A549 (cell line): ENCODE data around the gene NFASC. TPM values are rescaled to one million over a fixed set of nuclear protein-coding genes. Genes with fewer than 3 reads are reported as not detected.

ENCODE experiments used
- ATAC-seq, 2 experiments: fragments of 200-7000 bp in 1 of 2; fragments of >200 bp in 1 of 2; cut with Nextera tagmentation in 1 of 2; cut with Tn5 transposase in 1 of 2; 3 replicates each; pipeline versions ENCODE4 v1.8.0 to v1.9.1; 2018 to 2020; ENCODE audit warnings: mild to moderate bottlenecking in 1 of 2, moderate library complexity in 1 of 2
- CTCF ChIA-PET: fragments of 300-600 bp; sonication (Branson Sonifier 250); formaldehyde crosslinking; extraction: SDS; loops from one replicate; lab custom pipeline; 2021; ENCODE audit warnings: antibody characterized with exemption, inconsistent platforms; lab: Yijun Ruan, JAX
- POLR2A ChIA-PET: fragments of 350-600 bp; formaldehyde crosslinking; extraction: SDS; loops from one replicate; lab custom pipeline; 2021; ENCODE audit warnings: antibody characterized with exemption, inconsistent platforms; lab: Yijun Ruan, JAX
- DNase-seq, 2 experiments: peaks; one replicate each; pipeline versions ENCODE4 v3.0.0 to v3.0.0-alpha.2; 2011 to 2016; ENCODE audit warnings: low read depth in 1 of 2, low spot score in 1 of 2
- FAIRE-seq: peaks from 2 replicates; lab custom pipeline; 2011; peaks lifted over from hg19 to GRCh38; lab: Jason Lieb, UNC
- H3K27ac ChIP-seq, 2 experiments: fragments of >200 bp; sonication (Bioruptor Twin); formaldehyde crosslinking; 3 replicates each; pipeline ENCODE4 v1.5.1; 2016 to 2017
- H3K4me1 ChIP-seq: fragments of >200 bp; sonication (Bioruptor Twin); formaldehyde crosslinking; 3 replicates; pipeline ENCODE4 v1.6.1; 2016
- H3K4me2 ChIP-seq: fragments of >200 bp; sonication (Bioruptor Twin); formaldehyde crosslinking; 3 replicates; pipeline ENCODE4 v1.6.1; 2016
- H3K4me3 ChIP-seq: fragments of >200 bp; sonication (Bioruptor Twin); formaldehyde crosslinking; 3 replicates; pipeline ENCODE4 v1.5.1; 2016
- H3K9me3 ChIP-seq: fragments of >200 bp; sonication (Bioruptor Twin); formaldehyde crosslinking; 3 replicates; pipeline ENCODE4 v1.6.1; 2016
- BHLHE40 ChIP-seq: IDR thresholded peaks from 2 replicates; pipeline ENCODE4 v1.6.1; 2012; ENCODE audit warnings: low read depth, low read length, inconsistent platforms
- CTCF ChIP-seq: fragments of >200 bp; sonication (Bioruptor Twin); formaldehyde crosslinking; IDR thresholded peaks from 3 replicates; pipeline ENCODE4 v1.5.1; 2016
- EHF ChIP-seq: fragments of 250-450 bp; sonication (Bioruptor Pico); IDR thresholded peaks from 2 replicates; pipeline ENCODE4 v1.5.0; 2020; ENCODE audit warnings: mild to moderate bottlenecking
- ELK1 ChIP-seq: fragments of 150-350 bp; IDR thresholded peaks from 2 replicates; pipeline ENCODE4 v1.6.1; 2014; ENCODE audit warnings: low read depth, mild to moderate bottlenecking, low read length
- EP300 ChIP-seq, 2 experiments: fragments of >200 bp; sonication (Bioruptor Twin); formaldehyde crosslinking; IDR thresholded peaks; 2 replicates in 1 of 2; 3 replicates in 1 of 2; pipeline ENCODE4 v1.6.1; 2016 to 2017
- FOXS1 ChIP-seq: fragments of 250-450 bp; sonication (Bioruptor Pico); IDR thresholded peaks from 2 replicates; pipeline ENCODE4 v1.5.0; 2020; ENCODE audit warnings: mild to moderate bottlenecking, moderate library complexity
- HDAC2 ChIP-seq: fragments of 200-600 bp; sonication (generic); IDR thresholded peaks from 2 replicates; pipeline ENCODE4 v1.6.1; 2016
- HES2 ChIP-seq: fragments of >200 bp; sonication (Bioruptor Twin); formaldehyde crosslinking; IDR thresholded peaks from 2 replicates; pipeline ENCODE4 v1.6.1; 2016
- HOXA7 ChIP-seq: fragments of 250-450 bp; sonication (Bioruptor Pico); IDR thresholded peaks from 2 replicates; pipeline ENCODE4 v1.5.0; 2020; ENCODE audit warnings: mild to moderate bottlenecking, moderate library complexity
- HOXB13 ChIP-seq: fragments of 250-450 bp; sonication (Bioruptor Pico); IDR thresholded peaks from 2 replicates; pipeline ENCODE4 v1.5.0; 2020; ENCODE audit warnings: low read depth, mild to moderate bottlenecking, moderate library complexity
- JUN ChIP-seq, 2 experiments: fragments of >200 bp; sonication (Bioruptor Twin); formaldehyde crosslinking; IDR thresholded peaks; 2 replicates in 1 of 2; 3 replicates in 1 of 2; pipeline ENCODE4 v1.6.1; 2016 to 2017
- JUNB ChIP-seq: fragments of >200 bp; sonication (Bioruptor Twin); formaldehyde crosslinking; IDR thresholded peaks from 2 replicates; pipeline ENCODE4 v1.6.1; 2016
- KDM1A ChIP-seq: fragments of 200-600 bp; sonication (generic); IDR thresholded peaks from 2 replicates; pipeline ENCODE4 v1.6.1; 2016; ENCODE audit warnings: low read depth, mild to moderate bottlenecking
- MAFK ChIP-seq: fragments of 450-650 bp; IDR thresholded peaks from 2 replicates; pipeline ENCODE4 v1.6.1; 2014; ENCODE audit not compliant: partially characterized antibody
- MAX ChIP-seq: IDR thresholded peaks from 2 replicates; pipeline ENCODE4 v1.6.1; 2012
- MAZ ChIP-seq: fragments of 150-350 bp; IDR thresholded peaks from 2 replicates; pipeline ENCODE4 v1.6.1; 2014; ENCODE audit warnings: antibody characterized with exemption, low read depth, low read length, borderline replicate concordance
- PBX3 ChIP-seq: IDR thresholded peaks from 2 replicates; pipeline ENCODE4 v1.6.1; 2012
- POLR2A ChIP-seq: IDR thresholded peaks from 2 replicates; pipeline ENCODE4 v1.6.1; 2012; ENCODE audit warnings: mild to moderate bottlenecking, low read length
- POLR2AphosphoS2 ChIP-seq: conservative IDR thresholded peaks from 2 replicates; pipeline ENCODE4 v1.6.1; 2012; ENCODE audit warnings: low read length, improper control_type of control experiment, inconsistent platforms
- RFX5 ChIP-seq: fragments of 450-650 bp; IDR thresholded peaks from 2 replicates; pipeline ENCODE4 v1.7.1; 2014; ENCODE audit warnings: antibody characterized with exemption, mild to moderate bottlenecking, moderate library complexity
- SMC3 ChIP-seq: fragments of >200 bp; sonication (Bioruptor Twin); formaldehyde crosslinking; IDR thresholded peaks from 3 replicates; pipeline ENCODE4 v1.6.1; 2018; ENCODE audit warnings: inconsistent platforms
- SREBF2 ChIP-seq: fragments of 450-650 bp; IDR thresholded peaks from 2 replicates; pipeline ENCODE4 v1.6.1; 2014; ENCODE audit warnings: mild to moderate bottlenecking, moderate library complexity
- TP53 ChIP-seq: fragments of 250-450 bp; sonication (Bioruptor Pico); IDR thresholded peaks from 2 replicates; pipeline ENCODE4 v1.5.0; 2021; ENCODE audit warnings: mild to moderate bottlenecking, moderate library complexity
- ZFP36 ChIP-seq: fragments of 450-650 bp; IDR thresholded peaks from 2 replicates; pipeline ENCODE4 v1.6.1; 2014; ENCODE audit warnings: borderline replicate concordance; ENCODE audit not compliant: partially characterized antibody
- WGBS: methylation state at CpG from one replicate; pipeline ENCODE4 v1.1.6; 2017; ENCODE audit errors: missing lambda C conversion rate; 5-methylcytosine and 5-hydroxymethylcytosine counted together
- polyA plus RNA-seq, 4 experiments: library from polyadenylated mRNA; depleted of rRNA in 3 of 4; stranded (reverse); fragments of >200 nt; fragmentation: RNase III in 1 of 4; extraction: RNeasy Plus Mini Kit Qiagen cat#74134 plus additional on column Dnase treatment in 1 of 4; gene quantifications; 2 replicates in 3 of 4; 3 replicates in 1 of 4; pipeline ENCODE4 v1.2.3, GENCODE V29; 2011 to 2017

The NFASC gene
- polyA plus RNA-seq, 2 of the 4 experiments (the other 2 are of a cell fraction) = 0.27 to 0.39 TPM

GRCh38 chr1:204983136-204983535 lies 112.5 kb downstream of the NFASC start:
- no peaks in the 10 kb centered on the region for H3K9me3 ChIP-seq
- 49% methylated on average over 11 of the region's 11 CpGs for WGBS
- DNase-seq (no peak), FAIRE-seq (no peak), ATAC-seq (no peak)
- H3K4me1 ChIP-seq = no peaks in the 10 kb centered on the region
- TF ChIP-seq KDM1A = no peak
- no peak for TF ChIP-seq ZFP36
- TF ChIP-seq MAFK = no peak
- TF ChIP-seq JUN (IDR thresholded peaks at IDR 0.05) = no peak
- no peak for TF ChIP-seq JUNB
- TF ChIP-seq ELK1 = no peak
- H3K4me2 ChIP-seq = no peak overlapping the region
- POLR2A ChIA-PET = no interaction called here
- H3K4me3 ChIP-seq = no peak overlapping the region
- H3K27ac ChIP-seq = no peak overlapping the region
- CTCF ChIA-PET = interaction anchor here (2.7 kb wide), 1 partner anchor 79 kb away, joined by 24 read pairs; no protein-coding TSS in a partner anchor

GRCh38 chr1:204983881-204984280 lies 113.2 kb downstream of the NFASC start:
- ATAC-seq = no peak
- TF ChIP-seq POLR2A = no peak
- no peak for TF ChIP-seq EHF (CRISPR knock-in tag)
- TF ChIP-seq EP300 (IDR thresholded peaks at IDR 0.05) = no peak
- TF ChIP-seq MAZ = no peak
- no peak for TF ChIP-seq BHLHE40
- TF ChIP-seq HOXB13 (CRISPR knock-in tag) = no peak
- TF ChIP-seq HES2 = no peak
- TF ChIP-seq POLR2AphosphoS2 = no peak
- no peak for TF ChIP-seq RFX5
- no peak for TF ChIP-seq CTCF
- TF ChIP-seq HDAC2 = no peak
- no peak for TF ChIP-seq FOXS1 (CRISPR knock-in tag)
- no peak for TF ChIP-seq SMC3
- TF ChIP-seq JUN (IDR thresholded peaks at IDR 0.05) = no peak
- no peak for TF ChIP-seq MAX
- no peak for TF ChIP-seq SREBF2
- TF ChIP-seq KDM1A = no peak
- TF ChIP-seq TP53 (CRISPR knock-in tag) = no peak
- no peak for TF ChIP-seq PBX3
- TF ChIP-seq HOXA7 (CRISPR knock-in tag) = no peak
- TF ChIP-seq, all 56 proteins: peak for 0
- ChIA-PET CTCF (interaction anchor here (1.3 to 2.7 kb wide), 4 partner anchors 8 to 275 kb away, joined by 4 to 24 read pairs (median 11); no protein-coding TSS in a partner anchor), POLR2A (no interaction called here)
- Histone ChIP-seq H3K27ac (no peak overlapping the region), H3K9me3 (no peaks in the 10 kb centered on the region), H3K4me1 (no peaks in the 10 kb centered on the region), H3K4me3 (no peak overlapping the region), H3K4me2 (no peak overlapping the region)
- FAIRE-seq (no peak), DNase-seq (no peak)
- WGBS = 57% methylated on average over 10 of the region's 10 CpGs
